HepG2 (cell line): ENCODE data around the gene MICOS13. TPM values are rescaled to one million over a fixed set of nuclear protein-coding genes. Genes with fewer than 3 reads are reported as not detected.

ENCODE experiments used
- ATAD3A ChIP-seq: sonication (generic); formaldehyde crosslinking; IDR thresholded peaks from 2 replicates; pipeline ENCODE4 v1.4.0; 2020; ENCODE audit warnings: missing genetic modification reagents
- FOXO1 ChIP-seq: sonication (generic); formaldehyde crosslinking; IDR thresholded peaks from 2 replicates; pipeline ENCODE4 v1.4.0; 2020; ENCODE audit warnings: missing genetic modification reagents
- KDM6A ChIP-seq: IDR thresholded peaks from 2 replicates; pipeline ENCODE4 v1.6.1; 2016; ENCODE audit warnings: low read depth
- MIER3 ChIP-seq: IDR thresholded peaks from 2 replicates; pipeline ENCODE4 v1.6.1; 2016; ENCODE audit warnings: missing compliant biosample characterization, borderline replicate concordance
- NCOA2 ChIP-seq: sonication (generic); formaldehyde crosslinking; IDR thresholded peaks from 2 replicates; pipeline ENCODE4 v1.8.0; 2022; ENCODE audit warnings: inconsistent platforms
- NFIC ChIP-seq: IDR thresholded peaks from 2 replicates; pipeline ENCODE4 v1.6.1; 2012; ENCODE audit warnings: mild to moderate bottlenecking, low read length, inconsistent platforms
- PATZ1 ChIP-seq: sonication (generic); formaldehyde crosslinking; IDR thresholded peaks from 2 replicates; pipeline ENCODE4 v1.4.0; 2020; ENCODE audit warnings: missing genetic modification reagents
- PAWR ChIP-seq: sonication (generic); formaldehyde crosslinking; IDR thresholded peaks from 2 replicates; pipeline ENCODE4 v1.4.0; 2020; ENCODE audit warnings: missing genetic modification reagents, mild to moderate bottlenecking, borderline replicate concordance
- PRDM10 ChIP-seq: sonication (generic); formaldehyde crosslinking; IDR thresholded peaks from 2 replicates; pipeline ENCODE4 v1.4.0; 2020; ENCODE audit warnings: low read depth, missing genetic modification reagents
- SMARCE1 ChIP-seq: fragments of 450-650 bp; IDR thresholded peaks from 2 replicates; pipeline ENCODE4 v1.6.1; 2017; ENCODE audit warnings: borderline replicate concordance
- SNAPC5 ChIP-seq: sonication (generic); formaldehyde crosslinking; IDR thresholded peaks from 2 replicates; pipeline ENCODE4 v1.8.1; 2023; ENCODE audit warnings: mild to moderate bottlenecking, missing genetic modification reagents, borderline replicate concordance
- SOX6 ChIP-seq, 2 experiments: fragments of 450-650 bp in 1 of 2; sonication (generic) in 1 of 2; formaldehyde crosslinking in 1 of 2; IDR thresholded peaks; 2 replicates each; pipeline versions ENCODE4 v1.4.0 to v1.6.1; 2017 to 2020; ENCODE audit warnings: antibody characterized with exemption in 1 of 2, mild to moderate bottlenecking in 1 of 2, missing genetic modification reagents in 1 of 2
- TCF7L2 ChIP-seq: IDR thresholded peaks from 2 replicates; pipeline ENCODE4 v1.6.1; 2011; ENCODE audit warnings: mild to moderate bottlenecking, low read depth, low read length, moderate library complexity
- ZBTB7A ChIP-seq: sonication (generic); formaldehyde crosslinking; IDR thresholded peaks from 2 replicates; pipeline ENCODE4 v1.8.0; 2022; ENCODE audit warnings: mild to moderate bottlenecking, missing genetic modification reagents
- ZNF136 ChIP-seq: sonication (generic); formaldehyde crosslinking; IDR thresholded peaks from 2 replicates; pipeline ENCODE4 v1.8.1; 2022; ENCODE audit warnings: low read depth, mild to moderate bottlenecking, moderate library complexity, missing genetic modification reagents
- ZNF503 ChIP-seq: sonication (generic); formaldehyde crosslinking; IDR thresholded peaks from 2 replicates; pipeline ENCODE4 v1.4.0; 2020; ENCODE audit warnings: missing genetic modification reagents
- ZNF552 ChIP-seq: sonication (generic); formaldehyde crosslinking; IDR thresholded peaks from 2 replicates; pipeline ENCODE4 v1.9.0; 2022; ENCODE audit warnings: missing genetic modification reagents, mild to moderate bottlenecking, borderline replicate concordance
- ZNF557 ChIP-seq: sonication (generic); formaldehyde crosslinking; IDR thresholded peaks from 2 replicates; pipeline ENCODE4 v1.4.0; 2020; ENCODE audit warnings: missing genetic modification reagents
- ZNF747 ChIP-seq: sonication (generic); formaldehyde crosslinking; IDR thresholded peaks from 2 replicates; pipeline ENCODE4 v1.8.1; 2023; ENCODE audit warnings: missing genetic modification reagents, mild to moderate bottlenecking, borderline replicate concordance
- ZNF883 ChIP-seq: sonication (generic); formaldehyde crosslinking; IDR thresholded peaks from 2 replicates; pipeline ENCODE4 v1.5.1; 2020; ENCODE audit warnings: mild to moderate bottlenecking, missing genetic modification reagents; ENCODE audit errors: not compliant biosample characterization
- polyA plus RNA-seq, 8 experiments: library from polyadenylated mRNA; depleted of rRNA in 3 of 8; stranded (reverse) in 7 of 8; unstranded in 1 of 8; fragments of >200 nt; fragmentation: Illumina TruSeq in 4 of 8; extraction: Trizol in 4 of 8; gene quantifications; 2 replicates each; pipeline versions ENCODE4 v1.2.1 to v1.2.3, GENCODE V29; 2011 to 2016; ENCODE audit warnings: low read depth in 4 of 8, missing spikeins in 1 of 8, mixed read lengths in 1 of 8; ENCODE audit not compliant: insufficient read depth in 1 of 8
- total RNA-seq, 5 experiments: library from RNA; depleted of rRNA; stranded (reverse); fragments of >200 nt; fragmentation: Illumina TruSeq; extraction: Trizol; gene quantifications; 2 replicates each; pipeline ENCODE4 v1.2.3, GENCODE V29; 2016; ENCODE audit warnings: low read depth in 1 of 5

The MICOS13 gene
- total and polyA plus RNA-seq, 2 of the 13 experiments (the other 11 are each of a cell fraction or from before 2014, with no cell fraction given) = 28.8 to 35.4 TPM

- TF ChIP-seq PATZ1 (CRISPR knock-in tag) (no peak), ZNF552 (CRISPR knock-in tag) (no peak), ZNF747 (0 out of 2 replicates have a peak, but pooled peaks have one; percentile 61), ATAD3A (CRISPR knock-in tag) (no peak), SOX6 (IDR thresholded peaks at IDR 0.05) (no peak), SOX6 (CRISPR knock-in tag; IDR thresholded peaks at IDR 0.05) (peak; percentile 62), FOXO1 (no peak), ZBTB7A (no peak; the same call in 1 of the 2 replicates), ZNF883 (CRISPR knock-in tag) (peak; percentile 91), PAWR (CRISPR knock-in tag) (no peak), ZNF503 (CRISPR knock-in tag) (0 out of 2 replicates have a peak, but pooled peaks have one; percentile 63), MIER3 (peak; percentile 90), SMARCE1 (no peak), NCOA2 (CRISPR knock-in tag) (peak; percentile 63; the same call in 1 of the 2 replicates), KDM6A (CRISPR knock-in tag) (no peak), SNAPC5 (CRISPR knock-in tag) (no peak), TCF7L2 (no peak), ZNF557 (no peak), PRDM10 (CRISPR knock-in tag) (0 out of 2 replicates have a peak, but pooled peaks have one; percentile 48), NFIC (no peak), ZNF136 (peak; percentile 97)
Measured at GRCh38 chr19:5690125-5690954, 10.0 kb upstream of the MICOS13 start, which contains the start of gene RPL36 (continued).
